B cell (primary cell): Measurements from ENCODE around the gene TMEM203.

Experiments
- EZH2 ChIP-seq: IDR thresholded peaks from 2 replicates; pipeline ENCODE4 v1.6.1; 2012; ENCODE audit warnings: borderline replicate concordance, low read depth, mild to moderate bottlenecking, moderate library complexity, low read length; ENCODE audit not compliant: insufficient read depth, poor library complexity, severe bottlenecking
- TF ChIP-seq, protein P1 (sequence below): fragments of 200-600 bp; IDR thresholded peaks from one replicate; pipeline ENCODE4 v1.8.0; 2022; ENCODE audit warnings: antibody characterized with exemption, mild to moderate bottlenecking

DNA sequence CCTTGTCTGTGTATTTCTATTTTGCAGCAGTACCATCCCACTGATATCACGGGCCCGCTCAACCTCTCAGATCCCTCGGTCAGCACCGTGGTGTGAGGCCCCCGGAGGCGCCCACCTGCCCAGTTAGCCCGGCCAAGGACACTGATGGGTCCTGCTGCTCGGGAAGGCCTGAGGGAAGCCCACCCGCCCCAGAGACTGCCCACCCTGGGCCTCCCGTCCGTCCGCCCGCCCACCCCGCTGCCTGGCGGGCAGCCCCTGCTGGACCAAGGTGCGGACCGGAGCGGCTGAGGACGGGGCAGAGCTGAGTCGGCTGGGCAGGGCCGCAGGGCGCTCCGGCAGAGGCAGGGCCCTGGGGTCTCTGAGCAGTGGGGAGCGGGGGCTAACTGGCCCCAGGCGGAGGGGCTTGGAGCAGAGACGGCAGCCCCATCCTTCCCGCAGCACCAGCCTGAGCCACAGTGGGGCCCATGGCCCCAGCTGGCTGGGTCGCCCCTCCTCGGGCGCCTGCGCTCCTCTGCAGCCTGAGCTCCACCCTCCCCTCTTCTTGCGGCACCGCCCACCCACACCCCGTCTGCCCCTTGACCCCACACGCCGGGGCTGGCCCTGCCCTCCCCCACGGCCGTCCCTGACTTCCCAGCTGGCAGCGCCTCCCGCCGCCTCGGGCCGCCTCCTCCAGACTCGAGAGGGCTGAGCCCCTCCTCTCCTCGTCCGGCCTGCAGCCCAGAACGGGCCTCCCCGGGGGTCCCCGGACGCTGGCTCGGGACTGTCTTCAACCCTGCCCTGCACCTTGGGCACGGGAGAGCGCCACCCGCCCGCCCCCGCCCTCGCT, 37.5 kb downstream of the TMEM203 start:
- TF ChIP-seq EZH2: no peak
- TF ChIP-seq, protein P1, sequence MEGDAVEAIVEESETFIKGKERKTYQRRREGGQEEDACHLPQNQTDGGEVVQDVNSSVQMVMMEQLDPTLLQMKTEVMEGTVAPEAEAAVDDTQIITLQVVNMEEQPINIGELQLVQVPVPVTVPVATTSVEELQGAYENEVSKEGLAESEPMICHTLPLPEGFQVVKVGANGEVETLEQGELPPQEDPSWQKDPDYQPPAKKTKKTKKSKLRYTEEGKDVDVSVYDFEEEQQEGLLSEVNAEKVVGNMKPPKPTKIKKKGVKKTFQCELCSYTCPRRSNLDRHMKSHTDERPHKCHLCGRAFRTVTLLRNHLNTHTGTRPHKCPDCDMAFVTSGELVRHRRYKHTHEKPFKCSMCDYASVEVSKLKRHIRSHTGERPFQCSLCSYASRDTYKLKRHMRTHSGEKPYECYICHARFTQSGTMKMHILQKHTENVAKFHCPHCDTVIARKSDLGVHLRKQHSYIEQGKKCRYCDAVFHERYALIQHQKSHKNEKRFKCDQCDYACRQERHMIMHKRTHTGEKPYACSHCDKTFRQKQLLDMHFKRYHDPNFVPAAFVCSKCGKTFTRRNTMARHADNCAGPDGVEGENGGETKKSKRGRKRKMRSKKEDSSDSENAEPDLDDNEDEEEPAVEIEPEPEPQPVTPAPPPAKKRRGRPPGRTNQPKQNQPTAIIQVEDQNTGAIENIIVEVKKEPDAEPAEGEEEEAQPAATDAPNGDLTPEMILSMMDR: no peak
